Smooth muscle cell (in vitro differentiated cells): ENCODE data around the gene KLRG1. TPM values are rescaled to one million over a fixed set of nuclear protein-coding genes. Genes with fewer than 3 reads are reported as not detected.

Source experiments
- DNase-seq: peaks from one replicate; lab custom pipeline; 2025; ENCODE audit not compliant: unreplicated experiment; lab: John Stamatoyannopoulos, UW
- H2AFZ ChIP-seq: fragments of 200-600 bp; sonication (generic); 2 replicates; pipeline ENCODE4 v1.6.0; 2016; ENCODE audit warnings: antibody characterized with exemption, low read depth, mild to moderate bottlenecking
- H3F3A ChIP-seq: fragments of 200-600 bp; sonication (generic); 2 replicates; pipeline ENCODE4 v1.6.0; 2017; ENCODE audit warnings: antibody characterized with exemption, low read depth
- H3K27ac ChIP-seq: fragments of 200-600 bp; sonication (generic); 2 replicates; pipeline ENCODE4 v1.5.1; 2016; ENCODE audit warnings: low read depth, mild to moderate bottlenecking
- H3K27me3 ChIP-seq: fragments of 200-600 bp; sonication (generic); 2 replicates; pipeline ENCODE4 v1.6.1; 2016; ENCODE audit warnings: low read depth, mild to moderate bottlenecking
- H3K36me3 ChIP-seq: fragments of 200-600 bp; sonication (generic); 2 replicates; pipeline ENCODE4 v1.5.1; 2016; ENCODE audit warnings: low read depth
- H3K4me1 ChIP-seq: fragments of 200-600 bp; sonication (generic); 2 replicates; pipeline ENCODE4 v1.5.1; 2016; ENCODE audit warnings: low read depth
- H3K4me2 ChIP-seq: fragments of 200-600 bp; sonication (generic); 2 replicates; pipeline ENCODE4 v1.6.0; 2016; ENCODE audit warnings: mild to moderate bottlenecking
- H3K4me3 ChIP-seq: fragments of 200-600 bp; sonication (generic); 2 replicates; pipeline ENCODE4 v1.5.1; 2016; ENCODE audit warnings: mild to moderate bottlenecking
- H3K79me2 ChIP-seq: fragments of 200-600 bp; sonication (generic); 2 replicates; pipeline ENCODE4 v1.6.0; 2016; ENCODE audit warnings: low read depth, mild to moderate bottlenecking
- H3K9ac ChIP-seq: fragments of 200-600 bp; sonication (generic); 2 replicates; pipeline ENCODE4 v1.6.0; 2016; ENCODE audit warnings: low read depth
- H3K9me3 ChIP-seq: fragments of 200-600 bp; sonication (generic); replicated peaks from 2 replicates; pipeline ENCODE4 v1.5.1; 2016; ENCODE audit warnings: low read depth
- H4K20me1 ChIP-seq: fragments of 200-600 bp; sonication (generic); 2 replicates; pipeline ENCODE4 v1.6.0; 2016; ENCODE audit warnings: low read depth
- WGBS: methylation state at CpG from one replicate; pipeline ENCODE4 v1.1.7; 2016; ENCODE audit warnings: low lambda C conversion rate; 5-methylcytosine and 5-hydroxymethylcytosine counted together
- polyA plus RNA-seq: library from polyadenylated mRNA; unstranded; fragments of >200 nt; fragmentation: Nextera tagmentation; extraction: Ambion mirVana; gene quantifications from 2 replicates; pipeline ENCODE4 v1.2.1, GENCODE V29; 2016
- total RNA-seq: library from RNA; depleted of rRNA; stranded (reverse); fragments of >200 nt; gene quantifications from 2 replicates; pipeline ENCODE4 v1.2.3, GENCODE V29; 2014
- TF ChIP-seq, protein P1 (sequence below): fragments of 200-600 bp; sonication (generic); IDR thresholded peaks from 2 replicates; pipeline ENCODE4 v1.5.1; 2017; ENCODE audit warnings: borderline replicate concordance, mild to moderate bottlenecking, antibody characterized with exemption; ENCODE audit not compliant: insufficient read depth, poor library complexity, severe bottlenecking

KLRG1 gene
- total and polyA plus RNA-seq, 2 experiments from 2014 or later = 1.6 TPM; not detected in 1

DNA sequence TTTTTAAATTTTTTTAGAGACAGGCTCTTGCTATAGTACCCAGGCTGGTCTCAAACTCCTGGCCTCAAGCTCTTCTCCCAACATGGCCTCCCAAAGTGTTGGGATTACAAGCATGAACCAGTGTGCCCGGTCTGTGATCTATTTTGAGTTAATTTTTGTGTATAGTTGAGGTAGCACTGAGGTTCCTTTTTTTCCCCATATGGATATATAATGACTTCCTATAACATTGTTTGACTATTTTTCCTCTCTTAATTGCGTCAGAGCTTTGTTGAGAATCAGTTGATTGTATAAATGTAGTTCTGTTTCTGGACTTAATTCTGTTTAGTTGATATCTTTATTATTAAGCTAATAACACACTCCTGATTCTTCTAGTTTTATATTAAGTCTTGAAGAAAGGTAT, 31.3 kb upstream of the KLRG1 start:
- Histone ChIP-seq H3K27me3 (no peaks in the 10 kb centered on the region), H3K4me1 (no peaks in the 10 kb centered on the region), H3K4me3 (no peak overlapping the region), H3K9ac (no peak overlapping the region), H3K79me2 (no peaks in the 10 kb centered on the region), H4K20me1 (no peaks in the 10 kb centered on the region), H3K4me2 (no peak overlapping the region), H2AFZ (no peak overlapping the region), H3K36me3 (no peaks in the 10 kb centered on the region), H3K27ac (no peak overlapping the region), H3K9me3 (no peaks in the 10 kb centered on the region), H3F3A (no peaks in the 10 kb centered on the region)
- TF ChIP-seq, protein P1, sequence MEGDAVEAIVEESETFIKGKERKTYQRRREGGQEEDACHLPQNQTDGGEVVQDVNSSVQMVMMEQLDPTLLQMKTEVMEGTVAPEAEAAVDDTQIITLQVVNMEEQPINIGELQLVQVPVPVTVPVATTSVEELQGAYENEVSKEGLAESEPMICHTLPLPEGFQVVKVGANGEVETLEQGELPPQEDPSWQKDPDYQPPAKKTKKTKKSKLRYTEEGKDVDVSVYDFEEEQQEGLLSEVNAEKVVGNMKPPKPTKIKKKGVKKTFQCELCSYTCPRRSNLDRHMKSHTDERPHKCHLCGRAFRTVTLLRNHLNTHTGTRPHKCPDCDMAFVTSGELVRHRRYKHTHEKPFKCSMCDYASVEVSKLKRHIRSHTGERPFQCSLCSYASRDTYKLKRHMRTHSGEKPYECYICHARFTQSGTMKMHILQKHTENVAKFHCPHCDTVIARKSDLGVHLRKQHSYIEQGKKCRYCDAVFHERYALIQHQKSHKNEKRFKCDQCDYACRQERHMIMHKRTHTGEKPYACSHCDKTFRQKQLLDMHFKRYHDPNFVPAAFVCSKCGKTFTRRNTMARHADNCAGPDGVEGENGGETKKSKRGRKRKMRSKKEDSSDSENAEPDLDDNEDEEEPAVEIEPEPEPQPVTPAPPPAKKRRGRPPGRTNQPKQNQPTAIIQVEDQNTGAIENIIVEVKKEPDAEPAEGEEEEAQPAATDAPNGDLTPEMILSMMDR = no peak
- WGBS = 90% methylated on average over 2 of the region's 2 CpGs
- no peak for DNase-seq

DNA sequence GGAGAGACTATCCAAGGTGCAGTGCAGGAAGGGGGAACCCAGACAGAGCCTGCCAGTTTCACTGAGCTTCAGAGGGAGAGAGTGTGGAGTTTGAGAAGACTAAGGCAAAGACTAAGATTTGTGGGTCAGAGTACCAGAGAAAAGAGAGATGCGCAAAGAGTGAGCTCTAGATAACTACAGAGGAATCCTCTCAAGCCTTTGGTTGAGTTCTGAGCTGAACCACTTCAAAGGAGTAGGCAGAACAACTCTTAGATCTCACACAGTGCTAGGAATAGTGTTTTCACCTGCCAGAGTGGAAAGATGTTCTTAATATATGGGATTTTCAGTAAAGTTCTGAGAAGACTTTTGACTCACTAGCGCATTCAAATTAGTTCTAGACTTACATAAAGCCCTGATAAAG, 29.2 kb upstream of the KLRG1 start:
- TF ChIP-seq, protein P1 = no peak
- DNase-seq = no peak
- Histone ChIP-seq H4K20me1 (no peaks in the 10 kb centered on the region), H3K27me3 (no peaks in the 10 kb centered on the region), H2AFZ (no peak overlapping the region), H3F3A (no peaks in the 10 kb centered on the region), H3K4me1 (no peaks in the 10 kb centered on the region), H3K9ac (no peak overlapping the region), H3K27ac (no peak overlapping the region), H3K4me3 (no peak overlapping the region), H3K4me2 (no peak overlapping the region), H3K9me3 (no peaks in the 10 kb centered on the region), H3K79me2 (no peaks in the 10 kb centered on the region), H3K36me3 (no peaks in the 10 kb centered on the region)
- 98% methylated on average over 2 of the region's 2 CpGs for whole genome bisulfite sequencing

DNA sequence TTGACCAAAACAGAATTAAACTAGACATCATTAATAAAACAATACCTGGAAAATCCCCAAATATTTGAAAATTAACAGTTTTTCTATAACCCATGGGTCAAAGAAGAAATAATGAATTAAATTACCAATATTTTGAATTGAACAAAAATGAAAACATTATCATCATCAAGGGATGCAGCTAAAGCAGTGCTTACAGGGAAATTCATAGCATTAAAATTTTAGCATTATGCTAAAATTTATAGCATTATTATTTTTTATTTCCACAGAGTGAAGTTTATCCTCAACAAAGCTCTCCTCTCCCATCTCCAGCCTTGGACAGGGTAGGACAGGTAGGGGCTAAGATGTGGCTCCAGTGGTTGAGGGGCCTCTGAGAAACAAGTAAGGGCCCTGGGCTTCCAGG, 20.6 kb upstream of the KLRG1 start:
- peaks cover 5% of the 10 kb centered on the region for H3F3A ChIP-seq
- DNase-seq = no peak
- peaks cover 4% of the 10 kb centered on the region for H3K9me3 ChIP-seq
- no peak overlapping the region for H3K27ac ChIP-seq
- H3K4me2 ChIP-seq = no peak overlapping the region
- no peaks in the 10 kb centered on the region for H3K79me2 ChIP-seq
- no peaks in the 10 kb centered on the region for H3K4me1 ChIP-seq
- no peak overlapping the region for H3K9ac ChIP-seq
- H4K20me1 ChIP-seq = no peaks in the 10 kb centered on the region
- H2AFZ ChIP-seq = no peak overlapping the region
- H3K27me3 ChIP-seq = no peaks in the 10 kb centered on the region
- no peak overlapping the region for H3K4me3 ChIP-seq
- no peaks in the 10 kb centered on the region for H3K36me3 ChIP-seq
- TF ChIP-seq, protein P1 = no peak

DNA sequence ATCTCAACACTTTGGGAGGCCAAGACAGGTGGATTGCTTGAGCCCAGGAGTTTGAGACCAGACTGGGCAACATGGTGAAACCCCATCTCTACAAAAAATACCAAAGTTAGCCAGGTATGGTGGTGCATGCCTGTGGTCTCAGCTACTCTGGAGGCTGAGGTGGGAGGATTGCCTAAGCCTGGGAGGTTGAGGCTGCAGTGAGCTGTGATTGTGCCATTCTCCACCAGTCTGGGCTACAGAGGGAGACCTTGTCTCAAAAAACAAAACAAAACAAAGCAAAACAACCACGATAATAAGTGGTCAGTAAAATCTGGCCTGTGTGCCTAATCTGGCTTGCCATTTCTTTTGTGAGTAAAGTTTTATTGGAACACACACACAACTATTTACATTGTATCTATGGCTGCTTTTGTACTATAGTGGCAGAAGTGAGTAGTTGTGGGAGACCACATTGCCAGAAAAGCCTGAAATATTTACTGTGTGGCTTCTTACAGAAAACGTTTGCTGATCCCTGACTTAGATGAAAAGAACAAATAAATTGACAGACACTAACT, 19.4 kb upstream of the KLRG1 start:
- no peak for DNase-seq
- TF ChIP-seq, protein P1 = no peak
- WGBS = 56% methylated on average over 2 of the region's 2 CpGs

More for the DNA sequence above, 19.4 kb upstream of the KLRG1 start:
- H3K4me2 ChIP-seq = no peak overlapping the region
- peaks cover 4% of the 10 kb centered on the region for H3K9me3 ChIP-seq
- H3K27me3 ChIP-seq = no peaks in the 10 kb centered on the region
- no peaks in the 10 kb centered on the region for H3K4me1 ChIP-seq
- no peak overlapping the region for H3K9ac ChIP-seq
- no peak overlapping the region for H3K27ac ChIP-seq
- no peaks in the 10 kb centered on the region for H3K79me2 ChIP-seq
- peaks cover 5% of the 10 kb centered on the region for H3F3A ChIP-seq
- no peaks in the 10 kb centered on the region for H4K20me1 ChIP-seq
- no peak overlapping the region for H2AFZ ChIP-seq
- no peaks in the 10 kb centered on the region for H3K36me3 ChIP-seq
- no peak overlapping the region for H3K4me3 ChIP-seq
